ENCODE measurements around the gene GABBR2. TPM values are rescaled to one million over a fixed set of nuclear protein-coding genes. Genes with fewer than 3 reads are reported as not detected.
A peak's percentile ranks its signal among the peaks of the same experiment; 100 is the strongest.
"Not testable (repeated sequence)": the region's sequence is repeated elsewhere in the genome, so short reads cannot be mapped to it uniquely, and the experiment has no call there.

The GABBR2 gene
- total RNA-seq, 2 experiments from 2014 or later, result not detected

- Mint-ChIP-seq H3K9me3 (no peaks in the 10 kb centered on the region), H3K36me3 (no peaks in the 10 kb centered on the region), H3K27ac (no peak overlapping the region), H3K4me3 (no peak overlapping the region), H3K27me3 (peaks cover 6% of the 10 kb centered on the region), H3K4me1 (ENCODE audit: low read depth) (no peaks in the 10 kb centered on the region)
- DNase-seq, result no peak
- ChIA-PET POLR2A (no interaction called here), CTCF (interaction anchor here (0.5 kb wide), 1 partner anchor 14 kb away, joined by 3 read pairs; no protein-coding TSS in a partner anchor)
- intact Hi-C loops (cut with micrococcal nuclease), result no loop called here
Observed at GRCh38 chr9:98692392-98692791, 16.3 kb downstream of the GABBR2 start.

- no peaks in the 10 kb centered on the region for H3K36me3 Mint-ChIP-seq
- peaks cover 6% of the 10 kb centered on the region for H3K27me3 Mint-ChIP-seq
- no peaks in the 10 kb centered on the region for H3K4me1 Mint-ChIP-seq (ENCODE audit: low read depth)
- ChIA-PET POLR2A (no interaction called here), CTCF (no interaction called here)
- intact Hi-C loops (cut with micrococcal nuclease), result no loop called here
- no peak overlapping the region for H3K4me3 Mint-ChIP-seq
- H3K9me3 Mint-ChIP-seq, result no peaks in the 10 kb centered on the region
- no peak for DNase-seq
- H3K27ac Mint-ChIP-seq, result no peak overlapping the region
Observed at GRCh38 chr9:98691890-98692289, 16.8 kb downstream of the GABBR2 start.

- H3K36me3 Mint-ChIP-seq, result no peaks in the 10 kb centered on the region
- POLR2A ChIA-PET, result no interaction called here
- H3K27me3 Mint-ChIP-seq, result peaks cover 4% of the 10 kb centered on the region
- no peak overlapping the region for H3K4me3 Mint-ChIP-seq
- no peaks in the 10 kb centered on the region for H3K9me3 Mint-ChIP-seq
- no peak for DNase-seq
- no peak overlapping the region for H3K27ac Mint-ChIP-seq
- CTCF ChIA-PET, result interaction anchor here (0.7 kb wide), 1 partner anchor 84 kb away, joined by 3 read pairs; no protein-coding TSS in a partner anchor
- no peaks in the 10 kb centered on the region for H3K4me1 Mint-ChIP-seq (ENCODE audit: low read depth)
- intact Hi-C loops (cut with micrococcal nuclease), result no loop called here
Observed at GRCh38 chr9:98690686-98691085, 18.0 kb downstream of the GABBR2 start.

- Mint-ChIP-seq H3K27ac (no peak overlapping the region), H3K36me3 (no peaks in the 10 kb centered on the region), H3K4me3 (no peak overlapping the region), H3K27me3 (no peaks in the 10 kb centered on the region), H3K4me1 (ENCODE audit: low read depth) (no peaks in the 10 kb centered on the region), H3K9me3 (no peaks in the 10 kb centered on the region)
- DNase-seq, result no peak
- intact Hi-C loops (cut with micrococcal nuclease), result no loop called here
- POLR2A ChIA-PET, result no interaction called here
- CTCF ChIA-PET, result no interaction called here
Observed at GRCh38 chr9:98688710-98689495, 19.8 kb downstream of the GABBR2 start.

- H3K27ac Mint-ChIP-seq, result no peak overlapping the region
- intact Hi-C loops (cut with micrococcal nuclease), result no loop called here
Observed at GRCh38 chr9:98687911-98688310, 20.8 kb downstream of the GABBR2 start.

GRCh38 chr9:98686961-98687855 lies 21.5 kb downstream of the GABBR2 start:
- Mint-ChIP-seq H3K9me3 (no peaks in the 10 kb centered on the region), H3K27me3 (no peaks in the 10 kb centered on the region), H3K4me1 (ENCODE audit: low read depth) (no peaks in the 10 kb centered on the region), H3K4me3 (no peak overlapping the region), H3K36me3 (no peaks in the 10 kb centered on the region), H3K27ac (no peak overlapping the region)
- POLR2A ChIA-PET, result no interaction called here
- intact Hi-C loops (cut with micrococcal nuclease), result no loop called here
- no peak for DNase-seq
- CTCF ChIA-PET, result interaction anchor here (1.7 kb wide), 1 partner anchor 89 kb away, joined by 4 read pairs; no protein-coding TSS in a partner anchor

More at GRCh38 chr9:98687911-98688310, 20.8 kb downstream of the GABBR2 start:
- no peaks in the 10 kb centered on the region for H3K4me1 Mint-ChIP-seq (ENCODE audit: low read depth)
- POLR2A ChIA-PET, result no interaction called here
- H3K4me3 Mint-ChIP-seq, result no peak overlapping the region
- no peaks in the 10 kb centered on the region for H3K36me3 Mint-ChIP-seq
- no peaks in the 10 kb centered on the region for H3K27me3 Mint-ChIP-seq
- H3K9me3 Mint-ChIP-seq, result no peaks in the 10 kb centered on the region
- DNase-seq, result no peak
- CTCF ChIA-PET, result no interaction called here

GRCh38 chr9:98684816-98685215 lies 23.9 kb downstream of the GABBR2 start:
- H3K9me3 Mint-ChIP-seq; H3K36me3 Mint-ChIP-seq; intact Hi-C loops (cut with micrococcal nuclease); H3K27me3 Mint-ChIP-seq; H3K4me1 Mint-ChIP-seq (ENCODE audit: low read depth); H3K4me3 Mint-ChIP-seq; DNase-seq; POLR2A ChIA-PET; H3K27ac Mint-ChIP-seq: not testable (repeated sequence)
- CTCF ChIA-PET, result interaction anchor here (1.2 kb wide), 1 partner anchor 10 kb away, joined by 3 read pairs; no protein-coding TSS in a partner anchor

GRCh38 chr9:98678244-98678842 lies 30.4 kb downstream of the GABBR2 start:
- H3K4me3 Mint-ChIP-seq, result no peak overlapping the region
- ChIA-PET CTCF (interaction anchor here (1.0 kb wide), 1 partner anchor 11 kb away, joined by 3 read pairs; no protein-coding TSS in a partner anchor), POLR2A (no interaction called here)
- H3K27ac Mint-ChIP-seq, result no peak overlapping the region
- no peaks in the 10 kb centered on the region for H3K4me1 Mint-ChIP-seq (ENCODE audit: low read depth)
- DNase-seq, result peak; percentile 27
- H3K27me3 Mint-ChIP-seq, result peaks cover 20% of the 10 kb centered on the region
- no peaks in the 10 kb centered on the region for H3K36me3 Mint-ChIP-seq
- intact Hi-C loops (cut with micrococcal nuclease), result no loop called here
- H3K9me3 Mint-ChIP-seq, result no peaks in the 10 kb centered on the region

GRCh38 chr9:98673681-98674080 lies 35.1 kb downstream of the GABBR2 start:
- Mint-ChIP-seq H3K36me3 (no peaks in the 10 kb centered on the region), H3K27ac (no peak overlapping the region), H3K4me1 (ENCODE audit: low read depth) (no peaks in the 10 kb centered on the region), H3K9me3 (no peaks in the 10 kb centered on the region), H3K27me3 (peaks cover 26% of the 10 kb centered on the region), H3K4me3 (no peak overlapping the region)
- POLR2A ChIA-PET, result no interaction called here
- no peak for DNase-seq
- CTCF ChIA-PET, result no interaction called here
- intact Hi-C loops (cut with micrococcal nuclease), result no loop called here

- POLR2A ChIA-PET, result no interaction called here
- intact Hi-C loops (cut with micrococcal nuclease), result no loop called here
- no peaks in the 10 kb centered on the region for H3K4me1 Mint-ChIP-seq (ENCODE audit: low read depth)
- no peak overlapping the region for H3K4me3 Mint-ChIP-seq
- no peak for DNase-seq
- H3K27ac Mint-ChIP-seq, result no peak overlapping the region
- H3K36me3 Mint-ChIP-seq, result no peaks in the 10 kb centered on the region
- H3K27me3 Mint-ChIP-seq, result peaks cover 13% of the 10 kb centered on the region
- CTCF ChIA-PET, result interaction anchor here (0.8 kb wide), 1 partner anchor 11 kb away, joined by 3 read pairs; no protein-coding TSS in a partner anchor
- H3K9me3 Mint-ChIP-seq, result no peaks in the 10 kb centered on the region
Observed at GRCh38 chr9:98667005-98667640, 41.6 kb downstream of the GABBR2 start.

- CTCF ChIA-PET, result no interaction called here
- no peak overlapping the region for H3K27ac Mint-ChIP-seq
- POLR2A ChIA-PET, result no interaction called here
Observed at GRCh38 chr9:98665501-98665900, 43.2 kb downstream of the GABBR2 start.

GRCh38 chr9:98660541-98660940 lies 48.2 kb downstream of the GABBR2 start:
- no peak for DNase-seq
- ChIA-PET POLR2A (no interaction called here), CTCF (no interaction called here)
- H3K36me3 Mint-ChIP-seq, result no peaks in the 10 kb centered on the region
- H3K9me3 Mint-ChIP-seq, result no peaks in the 10 kb centered on the region
- intact Hi-C loops (cut with micrococcal nuclease), result no loop called here
- peaks cover 2% of the 10 kb centered on the region for H3K27me3 Mint-ChIP-seq
- no peak overlapping the region for H3K4me3 Mint-ChIP-seq
- H3K27ac Mint-ChIP-seq, result no peak overlapping the region
- no peaks in the 10 kb centered on the region for H3K4me1 Mint-ChIP-seq (ENCODE audit: low read depth)

More at GRCh38 chr9:98665501-98665900, 43.2 kb downstream of the GABBR2 start:
- intact Hi-C loops (cut with micrococcal nuclease), result no loop called here
- no peaks in the 10 kb centered on the region for H3K4me1 Mint-ChIP-seq (ENCODE audit: low read depth)
- no peak for DNase-seq
- no peak overlapping the region for H3K4me3 Mint-ChIP-seq
- H3K36me3 Mint-ChIP-seq, result no peaks in the 10 kb centered on the region
- peaks cover 8% of the 10 kb centered on the region for H3K27me3 Mint-ChIP-seq
- no peaks in the 10 kb centered on the region for H3K9me3 Mint-ChIP-seq

Measured in activated CD4-positive, alpha-beta memory T cell treated with anti-CD3 and anti-CD28 coated beads for 36 hours (primary cell).